ENCODE measurements around the gene ATP5IF1. TPM values are rescaled to one million over a fixed set of nuclear protein-coding genes. Genes with fewer than 3 reads are reported as not detected.

ATP5IF1 gene
- total and polyA plus RNA-seq, 9 of the 15 experiments (the other 6 are each of a cell fraction or from before 2014, with no cell fraction given) = 292 to 1,422 (median 388) TPM

GRCh38 chr1:28235755-28236655, at the start of gene ATP5IF1 (continued):
- TF ChIP-seq RERE (CRISPR knock-in tag; IDR thresholded peaks at IDR 0.05; ENCODE audit: borderline replicate concordance) (no peak), ZBTB43 (CRISPR knock-in tag; IDR thresholded peaks at IDR 0.05) (peak; percentile 59; the same call in 1 of the 2 replicates), POLR2AphosphoS2 (IDR thresholded peaks at IDR 0.05; ENCODE audit: low read length) (peak; percentile 84; the same call in 1 of the 2 replicates), ZNF143 (CRISPR knock-in tag; IDR thresholded peaks at IDR 0.05) (0 out of 2 replicates have a peak, but pooled peaks have one; percentile 57), KLF6 (CRISPR knock-in tag; IDR thresholded peaks at IDR 0.05; ENCODE audit: borderline replicate concordance) (no peak), PRDM10 (IDR thresholded peaks at IDR 0.05; ENCODE audit: partially characterized antibody) (peak; percentile 47), ARID3A (IDR thresholded peaks at IDR 0.05; ENCODE audit: borderline replicate concordance, low read depth, low read length) (peak; percentile 27; the same call in 1 of the 2 replicates), SMARCC2 (IDR thresholded peaks at IDR 0.05; ENCODE audit: low read depth) (no peak)

All from K562 (cell line).